NB4 (cell line): ENCODE data around the gene HOXC6.

Source experiments
- MAX ChIP-seq: IDR thresholded peaks from 2 replicates; pipeline ENCODE4 v1.6.1; 2011; ENCODE audit warnings: low read depth, low read length
- TF ChIP-seq, protein P1 (sequence below): IDR thresholded peaks from one replicate; pipeline ENCODE4 v1.5.1; 2012; ENCODE audit warnings: low read depth, low read length

DNA sequence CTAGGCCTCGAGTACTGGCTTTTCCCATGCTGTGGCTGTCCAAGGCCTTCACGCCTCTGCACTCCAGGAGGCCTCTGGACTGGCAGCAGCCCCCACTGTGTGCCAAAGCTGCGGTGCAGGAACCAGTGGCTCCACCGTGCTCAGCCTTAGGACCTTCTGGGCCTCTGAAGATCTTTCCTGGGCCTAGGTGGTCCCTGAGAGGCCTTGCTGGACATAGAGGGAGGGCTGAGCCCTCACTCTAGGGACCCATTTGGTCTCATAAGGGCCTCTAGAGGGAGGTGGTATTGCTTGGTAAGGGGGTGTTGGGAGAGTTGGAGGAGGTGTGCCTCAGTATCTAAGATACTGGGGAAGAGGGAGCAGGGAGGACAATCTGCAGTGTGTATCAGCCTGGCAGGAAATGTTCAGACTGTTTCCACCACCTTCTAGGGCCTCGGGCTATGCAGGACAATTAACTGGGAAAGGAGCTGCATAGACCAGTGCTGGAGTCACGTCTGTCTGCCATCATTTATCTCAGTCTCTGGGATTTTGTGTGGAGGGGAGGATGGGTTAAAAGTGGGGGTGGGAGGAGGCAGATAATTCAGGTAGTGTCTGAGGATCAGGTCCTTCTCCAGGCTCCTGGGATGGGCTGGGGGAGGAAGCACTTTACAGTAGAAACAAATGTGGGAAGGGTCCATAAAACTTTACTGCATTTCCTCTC, 7.5 kb downstream of the HOXC6 start:
- TF ChIP-seq, protein P1, sequence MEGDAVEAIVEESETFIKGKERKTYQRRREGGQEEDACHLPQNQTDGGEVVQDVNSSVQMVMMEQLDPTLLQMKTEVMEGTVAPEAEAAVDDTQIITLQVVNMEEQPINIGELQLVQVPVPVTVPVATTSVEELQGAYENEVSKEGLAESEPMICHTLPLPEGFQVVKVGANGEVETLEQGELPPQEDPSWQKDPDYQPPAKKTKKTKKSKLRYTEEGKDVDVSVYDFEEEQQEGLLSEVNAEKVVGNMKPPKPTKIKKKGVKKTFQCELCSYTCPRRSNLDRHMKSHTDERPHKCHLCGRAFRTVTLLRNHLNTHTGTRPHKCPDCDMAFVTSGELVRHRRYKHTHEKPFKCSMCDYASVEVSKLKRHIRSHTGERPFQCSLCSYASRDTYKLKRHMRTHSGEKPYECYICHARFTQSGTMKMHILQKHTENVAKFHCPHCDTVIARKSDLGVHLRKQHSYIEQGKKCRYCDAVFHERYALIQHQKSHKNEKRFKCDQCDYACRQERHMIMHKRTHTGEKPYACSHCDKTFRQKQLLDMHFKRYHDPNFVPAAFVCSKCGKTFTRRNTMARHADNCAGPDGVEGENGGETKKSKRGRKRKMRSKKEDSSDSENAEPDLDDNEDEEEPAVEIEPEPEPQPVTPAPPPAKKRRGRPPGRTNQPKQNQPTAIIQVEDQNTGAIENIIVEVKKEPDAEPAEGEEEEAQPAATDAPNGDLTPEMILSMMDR: no peak
- TF ChIP-seq MAX: no peak
